PC-3 (cell line): ENCODE data around the gene CLDND1.

ENCODE experiments used
- EZH2 ChIP-seq: fragments of 300-600 bp; sonication (generic); IDR thresholded peaks from one replicate; pipeline ENCODE4 v1.6.1; 2017; ENCODE audit warnings: antibody characterized with exemption, mild to moderate bottlenecking, low read length; ENCODE audit not compliant: unreplicated experiment
- TF ChIP-seq, protein P1 (sequence below): fragments of 300-600 bp; sonication (generic); conservative IDR thresholded peaks from 2 replicates; pipeline ENCODE4 v1.5.1; 2017; ENCODE audit warnings: antibody characterized with exemption, low read depth, mild to moderate bottlenecking, low read length

DNA sequence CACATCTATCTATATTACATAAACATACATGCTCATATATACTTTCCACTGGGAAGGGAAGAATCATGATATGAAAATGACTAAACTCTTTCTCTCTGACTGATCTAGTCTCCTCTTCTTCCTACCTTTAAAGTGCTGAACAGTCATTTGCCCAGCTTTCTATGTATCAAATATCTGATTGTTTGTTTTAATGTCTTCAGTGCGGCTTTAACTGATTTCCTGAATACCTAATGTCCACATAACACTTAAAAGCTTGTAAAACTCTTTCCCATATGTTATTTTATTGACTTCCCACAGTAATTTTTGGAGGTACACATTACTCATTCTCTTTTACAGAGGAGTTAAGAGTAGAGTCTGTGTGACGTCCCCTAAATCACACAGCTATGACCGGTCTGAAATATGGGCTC is 42.5 kb upstream of the CLDND1 start:
- TF ChIP-seq EZH2: no peak
- TF ChIP-seq, protein P1, sequence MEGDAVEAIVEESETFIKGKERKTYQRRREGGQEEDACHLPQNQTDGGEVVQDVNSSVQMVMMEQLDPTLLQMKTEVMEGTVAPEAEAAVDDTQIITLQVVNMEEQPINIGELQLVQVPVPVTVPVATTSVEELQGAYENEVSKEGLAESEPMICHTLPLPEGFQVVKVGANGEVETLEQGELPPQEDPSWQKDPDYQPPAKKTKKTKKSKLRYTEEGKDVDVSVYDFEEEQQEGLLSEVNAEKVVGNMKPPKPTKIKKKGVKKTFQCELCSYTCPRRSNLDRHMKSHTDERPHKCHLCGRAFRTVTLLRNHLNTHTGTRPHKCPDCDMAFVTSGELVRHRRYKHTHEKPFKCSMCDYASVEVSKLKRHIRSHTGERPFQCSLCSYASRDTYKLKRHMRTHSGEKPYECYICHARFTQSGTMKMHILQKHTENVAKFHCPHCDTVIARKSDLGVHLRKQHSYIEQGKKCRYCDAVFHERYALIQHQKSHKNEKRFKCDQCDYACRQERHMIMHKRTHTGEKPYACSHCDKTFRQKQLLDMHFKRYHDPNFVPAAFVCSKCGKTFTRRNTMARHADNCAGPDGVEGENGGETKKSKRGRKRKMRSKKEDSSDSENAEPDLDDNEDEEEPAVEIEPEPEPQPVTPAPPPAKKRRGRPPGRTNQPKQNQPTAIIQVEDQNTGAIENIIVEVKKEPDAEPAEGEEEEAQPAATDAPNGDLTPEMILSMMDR: no peak
